Neural progenitor cell (in vitro differentiated cells): ENCODE data around the gene CNTNAP2.

ENCODE experiments used
- CTCF ChIP-seq: fragments of 200-600 bp; sonication (generic); IDR thresholded peaks from 2 replicates; pipeline ENCODE4 v1.5.1; 2017; ENCODE audit warnings: antibody characterized with exemption, mild to moderate bottlenecking
- EZH2 ChIP-seq: fragments of 200-600 bp; sonication (generic); IDR thresholded peaks from 2 replicates; pipeline ENCODE4 v1.6.1; 2017; ENCODE audit warnings: antibody characterized with exemption, mild to moderate bottlenecking, moderate library complexity

GRCh38 chr7:146449625-146450024, 333.0 kb downstream of the CNTNAP2 start:
- TF ChIP-seq CTCF (no peak), EZH2 (no peak)
